HL-60 (cell line): ENCODE data around the gene ANKK1.

Experiments
- CTCF ChIP-seq: IDR thresholded peaks from one replicate; pipeline ENCODE4 v1.5.1; 2011; ENCODE audit warnings: low read length, control low read depth, inconsistent platforms; ENCODE audit not compliant: insufficient read depth
- GABPA ChIP-seq: IDR thresholded peaks from 2 replicates; pipeline ENCODE4 v1.6.1; 2012; ENCODE audit warnings: low read depth
- REST ChIP-seq: IDR thresholded peaks from 2 replicates; pipeline ENCODE4 v1.6.1; 2012; ENCODE audit warnings: low read depth; ENCODE audit not compliant: insufficient replicate concordance

GRCh38 chr11:113397212-113397611, 9.6 kb downstream of the ANKK1 start:
- no peak for TF ChIP-seq CTCF
- TF ChIP-seq GABPA = no peak
- no peak for TF ChIP-seq REST
